A549 (cell line): ENCODE data around the gene ADGRG6. TPM values are rescaled to one million over a fixed set of nuclear protein-coding genes. Genes with fewer than 3 reads are reported as not detected.

Experiments
- ATAC-seq, 2 experiments: fragments of 200-7000 bp in 1 of 2; fragments of >200 bp in 1 of 2; cut with Nextera tagmentation in 1 of 2; cut with Tn5 transposase in 1 of 2; 3 replicates each; pipeline versions ENCODE4 v1.8.0 to v1.9.1; 2018 to 2020; ENCODE audit warnings: mild to moderate bottlenecking in 1 of 2, moderate library complexity in 1 of 2
- CTCF ChIA-PET: fragments of 300-600 bp; sonication (Branson Sonifier 250); formaldehyde crosslinking; extraction: SDS; loops from one replicate; lab custom pipeline; 2021; ENCODE audit warnings: antibody characterized with exemption, inconsistent platforms; lab: Yijun Ruan, JAX
- POLR2A ChIA-PET: fragments of 350-600 bp; formaldehyde crosslinking; extraction: SDS; loops from one replicate; lab custom pipeline; 2021; ENCODE audit warnings: antibody characterized with exemption, inconsistent platforms; lab: Yijun Ruan, JAX
- DNase-seq, 2 experiments: peaks; one replicate each; pipeline versions ENCODE4 v3.0.0 to v3.0.0-alpha.2; 2011 to 2016; ENCODE audit warnings: low read depth in 1 of 2, low spot score in 1 of 2
- FAIRE-seq: peaks from 2 replicates; lab custom pipeline; 2011; peaks lifted over from hg19 to GRCh38; lab: Jason Lieb, UNC
- H3K27ac ChIP-seq, 2 experiments: fragments of >200 bp; sonication (Bioruptor Twin); formaldehyde crosslinking; 3 replicates each; pipeline ENCODE4 v1.5.1; 2016 to 2017
- H3K4me1 ChIP-seq: fragments of >200 bp; sonication (Bioruptor Twin); formaldehyde crosslinking; 3 replicates; pipeline ENCODE4 v1.6.1; 2016
- H3K4me2 ChIP-seq: fragments of >200 bp; sonication (Bioruptor Twin); formaldehyde crosslinking; 3 replicates; pipeline ENCODE4 v1.6.1; 2016
- H3K4me3 ChIP-seq: fragments of >200 bp; sonication (Bioruptor Twin); formaldehyde crosslinking; 3 replicates; pipeline ENCODE4 v1.5.1; 2016
- H3K9me3 ChIP-seq: fragments of >200 bp; sonication (Bioruptor Twin); formaldehyde crosslinking; 3 replicates; pipeline ENCODE4 v1.6.1; 2016
- BCL3 ChIP-seq: fragments of >200 bp; sonication (Bioruptor Twin); formaldehyde crosslinking; IDR thresholded peaks from 3 replicates; pipeline ENCODE4 v1.6.1; 2016
- CEBPB ChIP-seq, 2 experiments: fragments of >200 bp in 1 of 2; sonication (Bioruptor Twin) in 1 of 2; formaldehyde crosslinking in 1 of 2; IDR thresholded peaks; 2 replicates each; pipeline ENCODE4 v1.6.1; 2012 to 2016
- CHD4 ChIP-seq: fragments of 200-600 bp; sonication (generic); IDR thresholded peaks from 2 replicates; pipeline ENCODE4 v1.6.1; 2016; ENCODE audit warnings: antibody characterized with exemption, mild to moderate bottlenecking, borderline replicate concordance
- EHF ChIP-seq: fragments of 250-450 bp; sonication (Bioruptor Pico); IDR thresholded peaks from 2 replicates; pipeline ENCODE4 v1.5.0; 2020; ENCODE audit warnings: mild to moderate bottlenecking
- EHMT2 ChIP-seq: fragments of 200-600 bp; sonication (generic); IDR thresholded peaks from 2 replicates; pipeline ENCODE4 v1.6.1; 2016; ENCODE audit warnings: antibody characterized with exemption, low read depth, mild to moderate bottlenecking, moderate library complexity
- ELK1 ChIP-seq: fragments of 150-350 bp; IDR thresholded peaks from 2 replicates; pipeline ENCODE4 v1.6.1; 2014; ENCODE audit warnings: low read depth, mild to moderate bottlenecking, low read length
- ESRRA ChIP-seq: fragments of 150-350 bp; IDR thresholded peaks from 2 replicates; pipeline ENCODE4 v1.6.1; 2014; ENCODE audit warnings: mild to moderate bottlenecking, low read length, borderline replicate concordance
- FOXS1 ChIP-seq: fragments of 250-450 bp; sonication (Bioruptor Pico); IDR thresholded peaks from 2 replicates; pipeline ENCODE4 v1.5.0; 2020; ENCODE audit warnings: mild to moderate bottlenecking, moderate library complexity
- GATA3 ChIP-seq: IDR thresholded peaks from 2 replicates; pipeline ENCODE4 v1.6.1; 2012; ENCODE audit warnings: borderline replicate concordance
- JUN ChIP-seq, 2 experiments: fragments of >200 bp; sonication (Bioruptor Twin); formaldehyde crosslinking; IDR thresholded peaks; 2 replicates in 1 of 2; 3 replicates in 1 of 2; pipeline ENCODE4 v1.6.1; 2016 to 2017
- KDM5A ChIP-seq: fragments of 200-600 bp; sonication (generic); IDR thresholded peaks from 2 replicates; pipeline ENCODE4 v1.6.1; 2016; ENCODE audit warnings: antibody characterized with exemption, mild to moderate bottlenecking
- MAZ ChIP-seq: fragments of 150-350 bp; IDR thresholded peaks from 2 replicates; pipeline ENCODE4 v1.6.1; 2014; ENCODE audit warnings: antibody characterized with exemption, low read depth, low read length, borderline replicate concordance
- NR3C1 ChIP-seq: fragments of >200 bp; sonication (Bioruptor Twin); formaldehyde crosslinking; IDR thresholded peaks from 3 replicates; pipeline ENCODE4 v1.6.1; 2017
- POLR2AphosphoS2 ChIP-seq: conservative IDR thresholded peaks from 2 replicates; pipeline ENCODE4 v1.6.1; 2012; ENCODE audit warnings: low read length, improper control_type of control experiment, inconsistent platforms
- RAD21 ChIP-seq, 2 experiments: fragments of >200 bp in 1 of 2; sonication (Bioruptor Twin) in 1 of 2; formaldehyde crosslinking in 1 of 2; IDR thresholded peaks in 1 of 2; conservative IDR thresholded peaks in 1 of 2; 2 replicates in 1 of 2; 3 replicates in 1 of 2; pipeline ENCODE4 v1.6.1; 2012 to 2018; ENCODE audit warnings: inconsistent platforms in 1 of 2
- REST ChIP-seq: fragments of 200-600 bp; sonication (generic); IDR thresholded peaks from 2 replicates; pipeline ENCODE4 v1.6.1; 2016; ENCODE audit warnings: antibody characterized with exemption, mild to moderate bottlenecking, moderate library complexity
- TFCP2L1 ChIP-seq: fragments of 250-450 bp; sonication (Bioruptor Pico); IDR thresholded peaks from 2 replicates; pipeline ENCODE4 v1.5.0; 2021; ENCODE audit warnings: mild to moderate bottlenecking
- TP53 ChIP-seq: fragments of 250-450 bp; sonication (Bioruptor Pico); IDR thresholded peaks from 2 replicates; pipeline ENCODE4 v1.5.0; 2021; ENCODE audit warnings: mild to moderate bottlenecking, moderate library complexity
- ZNF302 ChIP-seq: fragments of 250-450 bp; sonication (Bioruptor Pico); IDR thresholded peaks from 2 replicates; pipeline ENCODE4 v1.9.0; 2021; ENCODE audit warnings: inconsistent platforms, mild to moderate bottlenecking, moderate library complexity
- WGBS: methylation state at CpG from one replicate; pipeline ENCODE4 v1.1.6; 2017; ENCODE audit errors: missing lambda C conversion rate; 5-methylcytosine and 5-hydroxymethylcytosine counted together
- polyA plus RNA-seq, 4 experiments: library from polyadenylated mRNA; depleted of rRNA in 3 of 4; stranded (reverse); fragments of >200 nt; fragmentation: RNase III in 1 of 4; extraction: RNeasy Plus Mini Kit Qiagen cat#74134 plus additional on column Dnase treatment in 1 of 4; gene quantifications; 2 replicates in 3 of 4; 3 replicates in 1 of 4; pipeline ENCODE4 v1.2.3, GENCODE V29; 2011 to 2017
- TF ChIP-seq, protein P1 (sequence below): fragments of >200 bp; sonication (Bioruptor Twin); formaldehyde crosslinking; IDR thresholded peaks from 2 replicates; pipeline ENCODE4 v1.6.1; 2016

Gene ADGRG6
- polyA plus RNA-seq, 2 of the 4 experiments (the other 2 are of a cell fraction) = 55.4 to 181 TPM

DNA sequence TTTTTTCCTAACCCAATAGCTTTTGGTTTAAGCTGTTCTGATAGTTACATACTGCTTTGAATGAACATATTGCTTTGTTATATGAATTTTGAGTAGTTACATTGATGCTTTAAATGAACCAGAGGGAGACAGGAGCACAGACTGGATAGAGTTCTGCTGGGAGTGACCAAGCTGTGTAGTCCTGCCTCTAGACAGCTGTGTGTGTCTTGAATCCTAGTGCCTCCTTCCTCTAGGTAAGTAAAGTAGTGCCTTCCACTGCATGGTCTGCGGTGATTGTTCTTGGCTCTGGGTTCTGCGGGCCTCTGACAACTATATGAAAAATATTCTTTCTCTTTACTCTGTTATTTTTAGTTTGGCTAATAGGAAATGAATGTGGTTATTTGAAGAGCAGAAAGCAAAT is 46.0 kb upstream of the ADGRG6 start:
- Histone ChIP-seq H3K4me1 (peaks cover 6% of the 10 kb centered on the region; the same call in 2 of the 3 replicates), H3K9me3 (no peaks in the 10 kb centered on the region), H3K4me3 (no peak overlapping the region), H3K4me2 (no peak overlapping the region), H3K27ac (no peak overlapping the region)
- FAIRE-seq = no peak
- WGBS = 63% methylated on average over 2 of the region's 2 CpGs
- TF ChIP-seq GATA3 (no peak), ESRRA (no peak), ELK1 (no peak), MAZ (no peak)
- ChIA-PET POLR2A (no interaction called here), CTCF (no interaction called here)
- DNase-seq = no peak
- no peak for ATAC-seq

GRCh38 chr6:142258305-142258704 is 43.5 kb upstream of the ADGRG6 start:
- Histone ChIP-seq H3K27ac (no peak overlapping the region), H3K4me3 (no peak overlapping the region), H3K4me1 (peaks cover 6% of the 10 kb centered on the region; the same call in 2 of the 3 replicates), H3K9me3 (no peaks in the 10 kb centered on the region), H3K4me2 (no peak overlapping the region)
- ChIA-PET CTCF (no interaction called here), POLR2A (no interaction called here)
- DNase-seq (no peak), ATAC-seq (no peak), FAIRE-seq (no peak)
- WGBS = 90% methylated on average over 6 of the region's 6 CpGs
- TF ChIP-seq ESRRA (no peak), TFCP2L1 (CRISPR knock-in tag) (no peak), CEBPB (IDR thresholded peaks at IDR 0.05) (no peak), REST (no peak), RAD21 (conservative IDR thresholded peaks at IDR 0.05 in 1 of 2, IDR thresholded peaks at IDR 0.05 in 1 of 2) (no peak), EHF (CRISPR knock-in tag) (no peak), KDM5A (no peak), TP53 (CRISPR knock-in tag) (no peak)
- TF ChIP-seq, protein P1, sequence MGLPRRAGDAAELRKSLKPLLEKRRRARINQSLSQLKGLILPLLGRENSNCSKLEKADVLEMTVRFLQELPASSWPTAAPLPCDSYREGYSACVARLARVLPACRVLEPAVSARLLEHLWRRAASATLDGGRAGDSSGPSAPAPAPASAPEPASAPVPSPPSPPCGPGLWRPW = no peak

GRCh38 chr6:142258757-142259156 is 43.0 kb upstream of the ADGRG6 start:
- DNase-seq (no peak), FAIRE-seq (no peak), ATAC-seq (no peak)
- no peak overlapping the region for H3K4me3 ChIP-seq
- WGBS = 94% methylated on average over 8 of the region's 8 CpGs
- H3K4me1 ChIP-seq = peaks cover 6% of the 10 kb centered on the region; the same call in 2 of the 3 replicates
- H3K4me2 ChIP-seq = no peak overlapping the region
- POLR2A ChIA-PET = no interaction called here
- TF ChIP-seq EHF (CRISPR knock-in tag) = no peak
- TF ChIP-seq POLR2AphosphoS2 = no peak
- TF ChIP-seq CHD4 = no peak
- TF ChIP-seq MAZ = no peak
- no peak for TF ChIP-seq JUN (IDR thresholded peaks at IDR 0.05)
- no peak for TF ChIP-seq GATA3
- no peak for TF ChIP-seq FOXS1
- no peak for TF ChIP-seq ESRRA
- TF ChIP-seq EHMT2 = no peak
- no peak for TF ChIP-seq NR3C1
- TF ChIP-seq BCL3 = no peak
- TF ChIP-seq CEBPB (IDR thresholded peaks at IDR 0.05) = no peak
- no peak for TF ChIP-seq ZNF302 (CRISPR knock-in tag)
- no peak for TF ChIP-seq KDM5A
- TF ChIP-seq, protein P1 = no peak
- CTCF ChIA-PET = no interaction called here
- H3K27ac ChIP-seq = no peak overlapping the region
- H3K9me3 ChIP-seq = no peaks in the 10 kb centered on the region
